ENCODE data around the gene PSKH1. TPM values are rescaled to one million over a fixed set of nuclear protein-coding genes. Genes with fewer than 3 reads are reported as not detected.
"Not testable (repeated sequence)": the region's sequence is repeated elsewhere in the genome, so short reads cannot be mapped to it uniquely, and the experiment has no call there.

Gene PSKH1
- total and polyA plus RNA-seq, 9 of the 15 experiments (the other 6 are each of a cell fraction or from before 2014, with no cell fraction given): 0.96 to 20.9 (median 9.4) TPM

GRCh38 chr16:67937713-67938112, 44.7 kb downstream of the PSKH1 start:
- not testable (repeated sequence) for FAIRE-seq

More at GRCh38 chr16:67937713-67938112, 44.7 kb downstream of the PSKH1 start:
- H2AFZ ChIP-seq (ENCODE audit: low read depth, low read length); in situ Hi-C loops (cut with MboI); DNase-seq (ENCODE audit: extremely low read depth in 1 of 4, low spot score in 3 of 4); H3K4me3 ChIP-seq; BruUV-seq (replicated peaks); H3K9me3 ChIP-seq (replicated peaks; ENCODE audit: control insufficient read depth, insufficient read depth, low read depth, low read length); H4K20me1 ChIP-seq (replicated peaks; ENCODE audit: control insufficient read depth, insufficient read depth, low read length); H3K27ac ChIP-seq (ENCODE audit: extremely low read depth, low read depth, low read length); ATAC-seq; H3K4me2 ChIP-seq (ENCODE audit: insufficient read depth, low read length); H3K27me3 ChIP-seq (ENCODE audit: control insufficient read depth in 2 of 2, insufficient read depth in 2 of 2, low read length in 2 of 2); H3K9ac ChIP-seq (ENCODE audit: insufficient read depth in 1 of 2, low read depth in 2 of 2, low read length in 2 of 2); H3K9me1 ChIP-seq (ENCODE audit: control insufficient read depth, insufficient read depth, low read length): not testable (repeated sequence)
- peaks cover 42% of the 10 kb centered on the region for H3K79me2 ChIP-seq (ENCODE audit: control insufficient read depth, insufficient read depth, low read length)
- CTCF ChIA-PET (ENCODE audit: low intra/inter-chr PET ratio): interaction anchor here (0.7 kb wide), 1 partner anchor 605 kb away, joined by 3 read pairs; no protein-coding TSS in a partner anchor
- peaks cover 30% of the 10 kb centered on the region; the same call in 2 of the 3 replicates for H3K36me3 ChIP-seq (ENCODE audit: control insufficient read depth, insufficient read depth, low read length)
- POLR2A ChIA-PET: interaction anchor here (1.3 kb wide), 1 partner anchor 12 kb away, joined by 5 read pairs; no protein-coding TSS in a partner anchor
- H3K4me1 ChIP-seq (replicated peaks in 1 of 2; ENCODE audit: control insufficient read depth in 2 of 2, insufficient read depth in 2 of 2, low read length in 2 of 2): peaks cover 20 to 71% of the 10 kb centered on the region in 2 experiments
- intact Hi-C loops (cut with micrococcal nuclease): loop anchor here (5.0 to 10.0 kb wide), 2 partner anchors 105 to 413 kb away; partner anchors contain the start of gene RIPOR1
- TF ChIP-seq ZNF121 (CRISPR knock-in tag; conservative IDR thresholded peaks at IDR 0.05) (peak; percentile 78), PRDM10 (IDR thresholded peaks at IDR 0.05; ENCODE audit: partially characterized antibody) (peak; percentile 74)
- 50% methylated on average over 1 of the region's 5 CpGs for WGBS (ENCODE audit: insufficient coverage, low coverage, missing lambda C conversion rate)
